Trophoblast cell (in vitro differentiated cells and primary cell): ENCODE measurements around the gene MLKL.
A peak's percentile ranks its signal among the peaks of the same experiment; 100 is the strongest.

Experiments used
- DNase-seq, 2 donors: peaks; one replicate each; pipeline ENCODE4 v3.0.0-alpha.2; 2016
- H2AFZ ChIP-seq: 2 replicates; pipeline ENCODE4 v1.6.1; 2013; ENCODE audit warnings: low read length, moderate library complexity, mild to moderate bottlenecking; ENCODE audit not compliant: insufficient read depth, poor library complexity
- H2AK5ac ChIP-seq: 2 replicates; pipeline ENCODE4 v1.6.1; 2013; ENCODE audit warnings: mild to moderate bottlenecking, low read length
- H2BK120ac ChIP-seq: 2 replicates; pipeline ENCODE4 v1.6.1; 2013; ENCODE audit warnings: low read length, mild to moderate bottlenecking, moderate library complexity; ENCODE audit not compliant: insufficient read depth, poor library complexity
- H2BK12ac ChIP-seq: 2 replicates; pipeline ENCODE4 v1.6.1; 2013; ENCODE audit warnings: mild to moderate bottlenecking, low read length, moderate library complexity
- H2BK5ac ChIP-seq: 2 replicates; pipeline ENCODE4 v1.6.1; 2013; ENCODE audit warnings: low read length, low read depth, moderate library complexity, mild to moderate bottlenecking; ENCODE audit not compliant: poor library complexity
- H3K14ac ChIP-seq: 2 replicates; pipeline ENCODE4 v1.6.1; 2013; ENCODE audit warnings: mild to moderate bottlenecking, low read length
- H3K18ac ChIP-seq: 2 replicates; pipeline ENCODE4 v1.6.1; 2013; ENCODE audit warnings: mild to moderate bottlenecking, low read length
- H3K23ac ChIP-seq: 2 replicates; pipeline ENCODE4 v1.6.1; 2013; ENCODE audit warnings: low read length
- H3K27ac ChIP-seq: 2 replicates; pipeline ENCODE4 v1.5.1; 2013; ENCODE audit warnings: low read depth, mild to moderate bottlenecking, inconsistent platforms, low read length, moderate library complexity
- H3K27me3 ChIP-seq: 2 replicates; pipeline ENCODE4 v1.6.1; 2013; ENCODE audit warnings: inconsistent platforms, mild to moderate bottlenecking, low read length, moderate library complexity; ENCODE audit not compliant: insufficient read depth
- H3K36me3 ChIP-seq, 2 experiments: 1 replicate in 1 of 2; 2 replicates in 1 of 2; pipeline ENCODE4 v1.6.1; 2013; ENCODE audit warnings: low read length in 2 of 2, mild to moderate bottlenecking in 2 of 2, moderate library complexity in 1 of 2; ENCODE audit not compliant: insufficient read depth in 2 of 2, control insufficient read depth in 1 of 2
- H3K4ac ChIP-seq: 2 replicates; pipeline ENCODE4 v1.6.1; 2013; ENCODE audit warnings: low read depth, mild to moderate bottlenecking, low read length, moderate library complexity
- H3K4me1 ChIP-seq, 2 experiments: 1 replicate in 1 of 2; 2 replicates in 1 of 2; pipeline ENCODE4 v1.6.1; 2013; ENCODE audit warnings: low read length in 2 of 2, mild to moderate bottlenecking in 2 of 2, moderate library complexity in 1 of 2; ENCODE audit not compliant: insufficient read depth in 2 of 2, control insufficient read depth in 1 of 2
- H3K4me2 ChIP-seq: 2 replicates; pipeline ENCODE4 v1.6.1; 2013; ENCODE audit warnings: inconsistent platforms, mild to moderate bottlenecking, low read length, moderate library complexity
- H3K4me3 ChIP-seq: 2 replicates; pipeline ENCODE4 v1.5.1; 2013; ENCODE audit warnings: mild to moderate bottlenecking, low read depth, low read length, inconsistent platforms
- H3K79me1 ChIP-seq: one replicate; pipeline ENCODE4 v1.6.1; 2013; ENCODE audit warnings: low read length
- H3K79me2 ChIP-seq: 2 replicates; pipeline ENCODE4 v1.6.1; 2013; ENCODE audit warnings: low read length, mild to moderate bottlenecking; ENCODE audit not compliant: control insufficient read depth, insufficient read depth, poor library complexity
- H3K9ac ChIP-seq: 2 replicates; pipeline ENCODE4 v1.6.1; 2013; ENCODE audit warnings: mild to moderate bottlenecking, low read length
- H3K9me3 ChIP-seq: 2 replicates; pipeline ENCODE4 v1.6.1; 2013; ENCODE audit warnings: low read depth, mild to moderate bottlenecking, control low read depth, inconsistent platforms, low read length; ENCODE audit not compliant: insufficient read depth
- H4K12ac ChIP-seq: 2 replicates; pipeline ENCODE4 v1.6.1; 2013; ENCODE audit warnings: low read depth, mild to moderate bottlenecking, low read length, moderate library complexity
- H4K8ac ChIP-seq: 2 replicates; pipeline ENCODE4 v1.6.1; 2013; ENCODE audit warnings: low read depth, mild to moderate bottlenecking, low read length, moderate library complexity
- H4K91ac ChIP-seq: one replicate; pipeline ENCODE4 v1.6.1; 2013; ENCODE audit warnings: low read depth, mild to moderate bottlenecking, low read length, moderate library complexity
- WGBS: extraction: QIAGEN DNeasy Blood & Tissue Kit; methylation state at CpG from one replicate; pipeline ENCODE4 v1.1.7; 2013; ENCODE audit warnings: missing lambda C conversion rate; ENCODE audit not compliant: insufficient read length, insufficient coverage; ENCODE audit errors: extremely low coverage; 5-methylcytosine and 5-hydroxymethylcytosine counted together

The MLKL gene

DNA sequence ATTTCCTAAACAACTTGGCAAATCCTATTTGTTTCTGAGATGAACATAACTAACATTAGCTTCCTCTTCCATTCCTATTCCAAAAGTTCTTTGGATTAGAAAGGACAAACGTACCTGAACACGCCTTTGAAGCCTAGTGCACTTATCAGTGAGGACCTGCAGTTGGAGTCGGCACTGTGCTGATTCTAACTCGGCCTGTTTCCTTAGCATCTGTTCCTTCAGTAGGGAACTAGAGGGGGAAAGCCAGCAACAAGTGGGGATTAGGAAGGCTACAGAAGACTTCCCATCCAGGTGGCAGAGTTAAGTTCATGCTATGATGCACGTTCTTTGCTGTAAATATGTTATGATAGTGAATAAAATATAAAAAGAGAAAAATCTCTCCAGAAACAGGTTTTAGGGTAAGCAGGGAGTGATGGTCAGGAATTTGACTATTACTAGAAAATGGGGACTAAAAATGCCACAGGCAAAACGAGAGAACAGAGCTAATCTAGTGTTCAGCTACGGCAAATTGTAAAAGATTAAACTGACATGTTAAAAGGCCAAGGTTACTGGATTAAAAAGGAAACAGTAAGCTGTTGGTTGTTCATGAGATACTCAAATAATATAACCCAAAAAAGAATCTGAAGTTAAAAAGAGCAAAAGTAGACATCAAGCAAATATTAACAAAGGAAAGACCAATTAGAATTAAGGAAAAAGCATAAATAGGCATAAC is 62.8 kb downstream of the MLKL start:
- Histone ChIP-seq H4K91ac (no peak overlapping the region), H3K9ac (no peak overlapping the region), H3K27me3 (no peaks in the 10 kb centered on the region), H3K27ac (no peak overlapping the region), H2AK5ac (no peak overlapping the region), H2BK12ac (no peak overlapping the region), H3K4me3 (no peak overlapping the region), H3K4me2 (no peak overlapping the region), H3K36me3 (peaks cover 46 to 52% of the 10 kb centered on the region in 2 experiments), H3K18ac (no peak overlapping the region), H3K79me2 (no peaks in the 10 kb centered on the region), H4K8ac (no peak overlapping the region), H3K14ac (no peak overlapping the region), H3K4ac (no peak overlapping the region), H2AFZ (no peak overlapping the region), H2BK5ac (no peak overlapping the region), H3K9me3 (no peaks in the 10 kb centered on the region), H3K4me1 (no peaks in the 10 kb centered on the region), H2BK120ac (no peak overlapping the region), H4K12ac (no peak overlapping the region), H3K23ac (no peak overlapping the region), H3K79me1 (no peaks in the 10 kb centered on the region)
- no CpG with 5 or more reads among the region's 7 CpGs for WGBS
- DNase-seq = no peak

DNA sequence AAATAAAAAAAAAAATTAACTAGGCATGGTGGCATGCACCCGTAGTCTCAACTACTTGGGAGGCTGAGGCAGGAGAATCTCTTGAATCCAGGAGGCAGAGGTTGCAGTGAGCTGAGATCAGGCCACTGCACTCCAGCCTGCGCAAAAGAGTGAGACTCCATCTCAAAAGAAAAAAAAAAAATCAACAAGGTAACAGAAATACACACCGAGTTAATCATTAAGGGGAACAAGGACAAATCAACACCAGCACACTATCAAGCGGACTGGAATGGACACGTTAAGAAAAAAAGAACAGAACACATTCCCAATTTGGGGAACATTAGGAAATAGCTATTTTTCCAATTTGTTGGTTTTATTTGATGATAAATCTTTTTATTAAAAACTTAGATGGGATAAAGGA is 65.4 kb downstream of the MLKL start:
- H3K79me2 ChIP-seq = no peaks in the 10 kb centered on the region
- no peak overlapping the region for H4K8ac ChIP-seq
- H2AK5ac ChIP-seq = no peak overlapping the region
- H3K4me2 ChIP-seq = no peak overlapping the region
- WGBS = no CpG with 5 or more reads among the region's 5 CpGs
- no peak overlapping the region for H4K91ac ChIP-seq
- no peaks in the 10 kb centered on the region for H3K9me3 ChIP-seq
- no peaks in the 10 kb centered on the region for H3K79me1 ChIP-seq
- H4K12ac ChIP-seq = no peak overlapping the region
- no peak overlapping the region for H2BK120ac ChIP-seq
- H3K14ac ChIP-seq = no peak overlapping the region
- no peak overlapping the region for H2AFZ ChIP-seq
- no peaks in the 10 kb centered on the region for H3K27me3 ChIP-seq
- no peaks in the 10 kb centered on the region for H3K4me1 ChIP-seq
- H3K18ac ChIP-seq = no peak overlapping the region
- no peak overlapping the region for H2BK12ac ChIP-seq
- H3K36me3 ChIP-seq = peaks cover 52 to 60% of the 10 kb centered on the region in 2 experiments
- H3K9ac ChIP-seq = no peak overlapping the region
- no peak overlapping the region for H3K4me3 ChIP-seq
- H3K4ac ChIP-seq = no peak overlapping the region
- no peak overlapping the region for H3K23ac ChIP-seq
- no peak for DNase-seq
- no peak overlapping the region for H2BK5ac ChIP-seq
- H3K27ac ChIP-seq = no peak overlapping the region

DNA sequence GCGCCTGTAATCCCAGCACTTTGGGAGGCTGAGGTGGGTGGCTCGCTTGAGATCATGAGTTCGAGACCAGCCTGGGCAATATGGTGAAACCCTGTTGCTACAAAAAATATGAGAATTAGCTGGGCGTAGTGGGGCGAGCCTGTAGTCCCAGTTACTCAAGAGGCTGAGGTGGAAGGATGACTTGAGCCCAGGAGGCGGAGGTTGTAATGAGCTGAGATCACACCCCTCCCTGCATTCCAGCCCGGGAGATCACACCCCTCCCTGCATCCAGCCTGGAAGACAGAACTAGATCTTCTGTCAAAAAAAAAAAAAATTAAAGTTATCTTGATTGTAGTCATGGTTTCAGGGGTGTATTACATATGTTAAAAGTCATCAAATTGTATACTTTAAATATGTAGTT is 67.0 kb downstream of the MLKL start:
- no peak overlapping the region for H3K18ac ChIP-seq
- H3K9ac ChIP-seq = no peak overlapping the region
- H2BK120ac ChIP-seq = no peak overlapping the region
- no peaks in the 10 kb centered on the region for H3K79me2 ChIP-seq
- H3K14ac ChIP-seq = no peak overlapping the region
- DNase-seq = no peak
- no peak overlapping the region for H2AFZ ChIP-seq
- no peak overlapping the region for H4K8ac ChIP-seq
- no peak overlapping the region for H2BK12ac ChIP-seq
- no peak overlapping the region for H3K4me3 ChIP-seq
- peak overlapping the region; percentile 80 for H4K12ac ChIP-seq
- H3K36me3 ChIP-seq = peaks cover 51 to 59% of the 10 kb centered on the region in 2 experiments
- H2BK5ac ChIP-seq = no peak overlapping the region
- no peaks in the 10 kb centered on the region for H3K79me1 ChIP-seq
- H3K27ac ChIP-seq = no peak overlapping the region
- no peaks in the 10 kb centered on the region for H3K27me3 ChIP-seq
- no peaks in the 10 kb centered on the region for H3K9me3 ChIP-seq
- no peak overlapping the region for H4K91ac ChIP-seq
- no peak overlapping the region for H3K4me2 ChIP-seq
- H3K23ac ChIP-seq = no peak overlapping the region
- H2AK5ac ChIP-seq = no peak overlapping the region
- H3K4ac ChIP-seq = no peak overlapping the region
- WGBS = no CpG with 5 or more reads among the region's 7 CpGs
- H3K4me1 ChIP-seq = no peaks in the 10 kb centered on the region

DNA sequence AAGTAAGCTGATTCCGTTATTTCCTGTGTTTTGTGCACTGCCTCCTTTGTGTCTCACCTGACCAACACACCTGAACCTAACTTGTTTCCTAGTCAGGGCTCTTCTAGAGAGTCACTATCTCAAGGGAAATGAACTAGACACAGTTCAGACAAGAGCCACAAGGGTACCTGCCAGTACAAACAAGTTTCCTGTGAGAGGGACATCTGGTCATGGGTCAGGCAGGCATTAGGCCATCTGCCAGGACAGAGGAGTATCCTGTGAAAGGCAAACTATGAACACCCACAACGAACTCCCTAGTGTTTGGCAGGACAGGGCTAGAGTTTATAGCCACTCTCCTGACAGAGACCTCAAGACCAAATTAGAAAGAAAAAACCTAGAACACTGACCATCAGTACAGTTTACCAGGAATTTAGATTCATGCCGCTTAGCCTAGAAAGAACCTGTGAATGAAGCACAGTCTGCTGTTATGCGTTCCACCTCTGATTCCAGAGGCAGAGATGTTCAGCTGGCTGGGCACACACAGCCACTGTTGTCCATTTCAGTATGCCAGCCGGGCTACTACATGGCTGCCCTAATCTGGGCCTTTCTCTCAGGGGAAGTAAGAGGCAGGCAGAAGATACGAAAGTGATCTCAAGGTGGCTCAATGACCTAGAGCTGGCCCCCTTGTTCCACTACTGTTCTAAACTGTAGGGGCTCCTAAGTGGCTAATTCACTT is 73.0 kb downstream of the MLKL start:
- Histone ChIP-seq H2BK5ac (no peak overlapping the region), H2AK5ac (no peak overlapping the region), H3K4ac (no peak overlapping the region), H3K79me2 (no peaks in the 10 kb centered on the region), H2AFZ (no peak overlapping the region), H3K4me3 (no peak overlapping the region), H2BK12ac (no peak overlapping the region), H3K9ac (no peak overlapping the region), H4K91ac (no peak overlapping the region), H3K23ac (no peak overlapping the region), H3K14ac (no peak overlapping the region), H3K18ac (no peak overlapping the region), H3K27ac (no peak overlapping the region), H4K12ac (no peak overlapping the region), H3K79me1 (no peaks in the 10 kb centered on the region), H2BK120ac (no peak overlapping the region), H3K9me3 (no peaks in the 10 kb centered on the region), H3K4me1 (no peaks in the 10 kb centered on the region), H3K36me3 (peaks cover 49 to 76% of the 10 kb centered on the region in 2 experiments), H3K27me3 (no peaks in the 10 kb centered on the region), H3K4me2 (no peak overlapping the region), H4K8ac (no peak overlapping the region)
- no peak for DNase-seq
- no CpG with 5 or more reads among the region's 6 CpGs for WGBS
